CD4-positive, alpha-beta T cell treated with Interleukin-10 for 1 hour (primary cell): ENCODE measurements around the gene C16orf89.
"Not testable (repeated sequence)": the region's sequence is repeated elsewhere in the genome, so short reads cannot be mapped to it uniquely, and the experiment has no call there.

Experiments used
- DNase-seq: peaks from one replicate; pipeline ENCODE4 v3.0.0-alpha.2; 2020

Gene C16orf89

GRCh38 chr16:5084099-5084731 is 18.5 kb upstream of the C16orf89 start:
- DNase-seq: not testable (repeated sequence)

DNA sequence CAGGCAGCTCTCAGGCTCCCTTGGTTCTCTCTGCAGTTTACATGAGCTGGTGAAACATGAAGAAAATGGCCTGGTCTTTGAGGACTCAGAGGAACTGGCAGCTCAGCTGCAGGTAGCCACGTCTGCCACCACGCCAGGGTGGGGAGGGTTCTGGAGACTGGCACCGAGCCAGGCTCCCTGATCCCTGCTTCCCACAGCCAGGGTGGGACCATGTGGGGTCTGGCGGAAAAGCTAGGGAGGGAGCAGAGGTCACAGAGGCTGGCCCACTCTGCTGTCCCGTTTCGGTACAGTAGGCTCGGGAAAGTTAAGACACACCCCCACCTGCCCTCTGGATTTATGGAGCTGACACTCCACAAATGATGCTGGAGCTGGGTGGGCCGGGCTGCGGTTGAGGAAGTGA is 17.9 kb upstream of the C16orf89 start:
- not testable (repeated sequence) for DNase-seq

- not testable (repeated sequence) for DNase-seq
Observed at GRCh38 chr16:5080996-5081395, 15.2 kb upstream of the C16orf89 start.

GRCh38 chr16:5080461-5080860 is 14.7 kb upstream of the C16orf89 start:
- DNase-seq: not testable (repeated sequence)

GRCh38 chr16:5078626-5079025 is 12.9 kb upstream of the C16orf89 start:
- DNase-seq: no peak

GRCh38 chr16:5077304-5077703 is 11.5 kb upstream of the C16orf89 start:
- DNase-seq: no peak

DNA sequence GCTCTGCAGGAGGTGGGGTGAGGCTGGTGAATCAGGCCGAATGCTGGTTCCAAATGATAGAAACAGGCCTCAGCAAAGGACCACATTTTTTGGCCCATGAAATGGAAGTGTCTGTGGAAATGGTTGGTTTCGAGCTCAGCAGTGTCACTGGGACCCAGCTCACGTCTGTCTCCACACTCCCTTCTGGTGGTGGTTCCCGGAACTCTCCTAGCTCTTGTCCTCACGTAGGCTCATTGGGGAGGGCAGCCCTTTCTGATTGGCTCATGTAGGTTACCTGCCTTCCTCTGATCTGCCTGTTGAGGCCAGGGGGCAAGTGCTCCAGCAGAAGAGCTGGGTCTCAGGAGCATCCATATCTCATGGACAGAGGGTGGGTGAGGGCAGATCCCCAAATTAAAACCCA is 9.9 kb upstream of the C16orf89 start:
- no peak for DNase-seq

GRCh38 chr16:5073771-5074170 is 8.0 kb upstream of the C16orf89 start:
- not testable (repeated sequence) for DNase-seq

DNA sequence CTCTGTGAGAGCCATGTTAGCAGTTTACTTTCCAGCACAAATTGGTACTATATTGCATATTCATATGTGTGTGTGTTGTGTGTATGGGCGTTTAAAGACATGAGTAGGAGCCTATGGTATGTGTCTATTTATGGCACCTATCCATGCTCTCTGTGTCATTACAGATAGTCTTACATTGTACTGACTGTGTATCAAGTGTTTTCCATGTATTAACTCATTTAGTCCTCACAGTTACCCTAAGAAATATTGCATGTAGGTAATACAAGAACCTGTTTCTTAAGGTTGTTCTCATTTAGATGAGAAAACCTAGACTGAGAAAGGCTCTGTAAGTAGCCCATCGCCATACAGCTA is 7.5 kb upstream of the C16orf89 start:
- no peak for DNase-seq

- no peak for DNase-seq
Observed at GRCh38 chr16:5072334-5073278, 6.8 kb upstream of the C16orf89 start.

GRCh38 chr16:5071681-5072333 is 6.1 kb upstream of the C16orf89 start, which contains the start of gene ALG1:
Gene ALG1, plus strand, starts transcription at chr16:5071843. Its CDS starts 7 bp downstream, at chr16:5071850.
- DNase-seq: peak; percentile 92

GRCh38 chr16:5071341-5071680 is 5.6 kb upstream of the C16orf89 start:
- no peak for DNase-seq

DNA sequence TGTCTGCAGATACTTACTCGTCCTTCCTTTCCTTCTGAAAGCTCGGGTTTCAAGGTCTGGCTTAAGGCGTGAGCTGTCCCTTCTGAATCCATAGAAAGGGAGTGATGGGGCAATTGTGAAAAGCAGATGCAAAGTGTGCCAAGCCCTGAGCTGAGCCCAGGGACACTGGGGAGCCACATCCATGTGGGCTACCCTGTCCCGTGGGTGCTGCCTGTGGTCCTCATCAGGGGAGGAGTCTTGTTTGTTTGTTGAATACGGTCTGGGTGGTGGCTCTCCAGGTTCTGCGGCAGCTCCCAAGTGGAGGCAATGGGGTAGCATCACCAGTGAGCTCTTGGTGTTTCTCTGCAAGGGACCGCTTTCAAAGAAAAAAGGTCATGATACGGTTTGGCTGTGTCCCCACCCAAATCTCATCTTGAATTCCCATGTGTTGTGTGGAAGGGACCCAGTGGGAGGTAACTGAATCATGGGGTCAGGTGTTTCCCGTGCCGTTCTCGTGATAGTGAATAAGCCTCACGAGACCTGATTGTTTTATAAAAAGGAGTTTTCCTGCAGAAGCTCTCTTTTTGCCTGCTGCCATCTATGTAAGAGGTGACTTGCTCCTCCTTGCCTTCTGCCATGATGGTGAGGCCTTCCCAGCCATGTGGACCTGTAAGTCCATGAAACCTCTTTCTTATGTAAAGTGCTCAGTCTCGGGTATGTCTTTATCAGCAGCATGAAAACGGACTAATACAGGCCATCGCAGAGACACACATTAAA is 4.9 kb upstream of the C16orf89 start:
- no peak for DNase-seq

- no peak for DNase-seq
Observed at GRCh38 chr16:5069854-5070253, 4.1 kb upstream of the C16orf89 start.

DNA sequence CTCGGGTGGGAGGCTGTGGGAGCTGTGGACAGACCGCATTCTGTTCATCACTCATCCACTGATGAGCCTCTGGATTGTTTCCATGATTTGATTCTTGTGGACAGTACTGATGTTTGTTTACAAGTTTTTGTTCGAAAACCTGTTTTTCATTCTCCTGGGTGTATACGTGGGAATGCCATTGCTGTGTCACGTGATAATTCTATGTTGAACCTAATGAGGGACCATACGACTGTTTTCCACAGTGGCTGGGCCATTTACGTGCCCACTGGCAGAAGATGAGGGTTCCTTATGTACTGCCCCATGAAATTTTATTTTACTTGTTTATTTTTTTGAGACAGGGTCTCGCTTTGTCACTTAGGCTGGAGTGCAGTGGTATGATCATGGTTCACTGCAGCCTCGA is 3.3 kb upstream of the C16orf89 start:
- no peak for DNase-seq

GRCh38 chr16:5066511-5066910 is 755 bp upstream of the C16orf89 start:
- DNase-seq: no peak

GRCh38 chr16:5065326-5065725 is 430 bp downstream of the C16orf89 start:
- DNase-seq: no peak

- no peak for DNase-seq
Observed at GRCh38 chr16:5064915-5065314, 841 bp downstream of the C16orf89 start.

GRCh38 chr16:5062790-5063765 is 2.7 kb downstream of the C16orf89 start:
- no peak for DNase-seq

DNA sequence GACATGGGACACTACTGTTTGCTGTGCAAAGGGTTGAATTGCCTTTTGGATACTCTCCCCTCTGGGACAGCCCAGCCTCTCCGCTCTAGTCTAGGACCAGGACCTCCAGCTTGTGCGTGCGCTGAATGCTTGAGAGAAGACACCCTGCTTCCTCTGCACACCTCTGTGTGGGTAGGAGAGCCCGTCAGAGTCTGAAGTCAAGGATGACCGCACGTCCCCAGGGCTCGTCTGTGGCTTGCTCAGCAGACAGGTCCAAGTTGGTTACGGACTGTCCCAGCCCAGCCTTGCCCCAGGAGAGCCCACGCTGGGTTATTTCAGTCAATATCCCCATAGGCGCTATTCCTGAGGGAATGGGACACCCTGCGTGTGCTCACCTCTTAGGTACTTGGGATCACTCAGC is 3.7 kb downstream of the C16orf89 start:
- no peak for DNase-seq

DNA sequence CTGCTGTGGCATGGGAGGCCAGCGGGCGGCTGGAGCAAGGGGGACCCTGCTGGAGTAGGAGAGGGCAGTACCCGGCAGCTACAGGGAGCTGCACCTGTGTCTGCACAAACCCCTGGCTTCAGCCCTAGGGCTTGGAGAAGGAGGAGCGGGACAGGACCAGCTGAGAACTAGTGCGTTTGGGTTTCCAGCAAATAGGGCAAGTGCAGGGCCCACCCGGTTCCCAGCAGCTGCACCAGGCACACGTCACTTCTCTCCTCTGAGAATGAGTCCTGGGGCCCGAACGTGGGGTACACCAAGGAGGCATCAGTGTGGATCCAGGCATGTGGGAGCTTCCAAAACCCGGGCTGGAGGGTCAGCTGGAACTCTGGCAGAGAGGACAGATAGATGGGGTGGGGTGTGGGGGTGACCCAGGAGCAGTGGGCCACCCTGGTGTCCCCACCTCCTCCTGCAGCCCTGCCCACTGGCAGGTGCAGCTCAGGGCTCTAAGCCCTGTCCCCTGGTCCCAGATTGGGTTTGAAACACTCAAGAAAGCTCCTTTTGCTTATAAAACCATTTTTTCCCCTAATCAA is 5.6 kb downstream of the C16orf89 start:
- no peak for DNase-seq
